Sigmoid colon (tissue), 4 donors: ENCODE results near the gene ASTL.

ENCODE experiments used
- POLR2AphosphoS5 ChIP-seq, 4 donors: sonication (generic); formaldehyde crosslinking; IDR thresholded peaks; one replicate each; pipeline ENCODE4 v1.6.1; 2017; ENCODE audit warnings: antibody characterized with exemption in 4 of 4
- TF ChIP-seq, protein P1 (sequence below), 4 experiments: fragments of 450-650 bp in 3 of 4; fragments of 200-600 bp in 1 of 4; IDR thresholded peaks; one replicate each; pipeline ENCODE4 v1.5.1; 2016 to 2019; ENCODE audit warnings: antibody characterized with exemption in 4 of 4, mild to moderate bottlenecking in 3 of 4, moderate library complexity in 2 of 4

DNA sequence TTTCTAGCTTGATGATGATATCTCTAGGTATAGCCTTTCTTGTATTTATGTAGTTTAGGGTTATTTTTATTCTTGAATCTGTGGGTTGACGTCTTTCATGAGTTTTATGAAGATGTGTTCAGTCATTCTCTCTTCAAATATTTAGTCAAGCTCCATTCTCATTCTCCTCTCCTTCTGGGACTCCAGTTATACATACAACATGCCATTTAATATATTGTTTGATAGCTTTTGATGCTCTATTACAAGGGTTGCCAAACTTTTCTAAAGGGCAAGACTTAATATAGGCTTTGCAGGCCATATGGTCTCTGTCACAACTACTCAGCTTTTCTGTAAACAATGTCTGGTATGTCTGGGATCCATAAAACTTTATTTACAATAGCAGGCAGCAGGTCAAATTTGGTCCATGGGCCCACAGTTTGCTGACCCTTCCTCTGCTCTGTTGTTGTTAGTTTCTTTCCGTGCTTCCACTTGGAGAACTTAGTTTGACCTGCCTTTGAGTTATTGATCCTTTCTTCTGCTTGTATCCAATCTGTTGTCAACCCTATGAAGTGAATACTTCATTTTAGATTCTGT, 63.0 kb downstream of the ASTL start:
- TF ChIP-seq, protein P1, sequence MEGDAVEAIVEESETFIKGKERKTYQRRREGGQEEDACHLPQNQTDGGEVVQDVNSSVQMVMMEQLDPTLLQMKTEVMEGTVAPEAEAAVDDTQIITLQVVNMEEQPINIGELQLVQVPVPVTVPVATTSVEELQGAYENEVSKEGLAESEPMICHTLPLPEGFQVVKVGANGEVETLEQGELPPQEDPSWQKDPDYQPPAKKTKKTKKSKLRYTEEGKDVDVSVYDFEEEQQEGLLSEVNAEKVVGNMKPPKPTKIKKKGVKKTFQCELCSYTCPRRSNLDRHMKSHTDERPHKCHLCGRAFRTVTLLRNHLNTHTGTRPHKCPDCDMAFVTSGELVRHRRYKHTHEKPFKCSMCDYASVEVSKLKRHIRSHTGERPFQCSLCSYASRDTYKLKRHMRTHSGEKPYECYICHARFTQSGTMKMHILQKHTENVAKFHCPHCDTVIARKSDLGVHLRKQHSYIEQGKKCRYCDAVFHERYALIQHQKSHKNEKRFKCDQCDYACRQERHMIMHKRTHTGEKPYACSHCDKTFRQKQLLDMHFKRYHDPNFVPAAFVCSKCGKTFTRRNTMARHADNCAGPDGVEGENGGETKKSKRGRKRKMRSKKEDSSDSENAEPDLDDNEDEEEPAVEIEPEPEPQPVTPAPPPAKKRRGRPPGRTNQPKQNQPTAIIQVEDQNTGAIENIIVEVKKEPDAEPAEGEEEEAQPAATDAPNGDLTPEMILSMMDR (IDR thresholded peaks at IDR 0.05), result no peak
- no peak for TF ChIP-seq POLR2AphosphoS5 (IDR thresholded peaks at IDR 0.05)
